ENCODE results near the gene PCDHGA1. TPM values are rescaled to one million over a fixed set of nuclear protein-coding genes. Genes with fewer than 3 reads are reported as not detected.

Gene PCDHGA1
- total RNA-seq, 1 experiment from 2014 or later: 0.63 TPM

GRCh38 chr5:141326088-141326854 is 4.0 kb upstream of the PCDHGA1 start:
- H4K91ac ChIP-seq (ENCODE audit: insufficient read length, low read depth, low read length): no peak overlapping the region
- H2AFZ ChIP-seq (ENCODE audit: low read length): peak overlapping the region; percentile 99
- H2AK5ac ChIP-seq (ENCODE audit: insufficient read length, low read length): no peak overlapping the region
- H3K4me2 ChIP-seq (ENCODE audit: insufficient read depth, insufficient read length, low read length): peak overlapping the region; percentile 63
- H3K27me3 ChIP-seq (ENCODE audit: insufficient read depth, low read length): no peaks in the 10 kb centered on the region
- no peak overlapping the region; the same call in 1 of the 2 replicates for H3K4ac ChIP-seq (ENCODE audit: low read depth, low read length)
- peaks cover 7% of the 10 kb centered on the region for H3K27me3 Mint-ChIP-seq (ENCODE audit: low read depth)
- H3K56ac ChIP-seq (ENCODE audit: insufficient read length, low read depth, low read length): no peak overlapping the region
- no peaks in the 10 kb centered on the region for H3K4me1 ChIP-seq (ENCODE audit: insufficient read depth, low read length)
- no peak overlapping the region for H3K27ac ChIP-seq (ENCODE audit: insufficient read length, low read depth, low read length)
- H4K5ac ChIP-seq (ENCODE audit: insufficient read length, low read depth, low read length): no peak overlapping the region
- peaks cover 6 to 24% (median 8%) of the 10 kb centered on the region in 3 experiments; a peak in 6 of 7 replicates for H3K36me3 Mint-ChIP-seq (ENCODE audit: insufficient read depth in 1 of 3, low read depth in 3 of 3)
- no peak overlapping the region for H2BK15ac ChIP-seq (ENCODE audit: low read depth, low read length)
- H3K23me2 ChIP-seq (ENCODE audit: insufficient read length, low read depth, low read length, poor library complexity, severe bottlenecking): peaks cover 9% of the 10 kb centered on the region
- H3K79me2 ChIP-seq (ENCODE audit: insufficient read depth, low read length): no peaks in the 10 kb centered on the region
- H3K4me3 Mint-ChIP-seq: peak overlapping the region; percentile 35 to 80; a peak in 2 of 5 replicates
- peak overlapping the region; percentile 79 for H3K18ac ChIP-seq (ENCODE audit: insufficient read length, low read depth, low read length)
- H3K9me3 Mint-ChIP-seq: peaks cover 33 to 61% of the 10 kb centered on the region in 2 experiments
- peak; percentile 77 for TF ChIP-seq CTCF (conservative IDR thresholded peaks at IDR 0.05)
- peaks cover 5 to 6% of the 10 kb centered on the region in 2 experiments for H3K4me1 Mint-ChIP-seq
- no peak overlapping the region for H3T11ph ChIP-seq (ENCODE audit: low read length)
- no peak overlapping the region for H4K8ac ChIP-seq (replicated peaks; ENCODE audit: insufficient read length, low read depth, low read length)
- H3K23ac ChIP-seq (ENCODE audit: insufficient read length, low read depth, low read length): no peak overlapping the region
- H3K27ac Mint-ChIP-seq: peak overlapping the region in 1 of 3 experiments; percentile 99; a peak in 3 of 7 replicates
- H4K20me1 ChIP-seq (ENCODE audit: control insufficient read depth, insufficient read depth, insufficient read length): no peaks in the 10 kb centered on the region
- no peak overlapping the region for H2BK20ac ChIP-seq (ENCODE audit: low read depth, low read length, poor library complexity, severe bottlenecking)
- no peaks in the 10 kb centered on the region for H3K79me1 ChIP-seq (ENCODE audit: insufficient read depth, low read depth, low read length, poor library complexity, severe bottlenecking)
- H2BK5ac ChIP-seq (ENCODE audit: insufficient read length, low read length): no peak overlapping the region
- H3K9ac ChIP-seq (ENCODE audit: extremely low read depth, insufficient read length, low read length): peak overlapping the region; percentile 53
- H2BK120ac ChIP-seq (ENCODE audit: low read depth, low read length, poor library complexity, severe bottlenecking): no peak overlapping the region
- peak; percentile 82 for DNase-seq
- no peak overlapping the region for H2BK12ac ChIP-seq (ENCODE audit: insufficient read length, low read depth, low read length)
- H3K9me3 ChIP-seq (ENCODE audit: control insufficient read depth, low read depth, low read length): peaks cover 8% of the 10 kb centered on the region
- H3K14ac ChIP-seq (ENCODE audit: insufficient read depth, low read length): peak overlapping the region; percentile 83; the same call in 1 of the 2 replicates
- no CpG with 5 or more reads among the region's 27 CpGs for WGBS (ENCODE audit: extremely low coverage, insufficient read length, low lambda C conversion rate)
